HG03342 (cell line): Measurements from ENCODE around the gene LRRC31.

Experiments
- ATAC-seq: cut with Tn5 transposase; IDR thresholded peaks from one replicate; pipeline ENCODE4 v1.9.1; 2021; ENCODE audit warnings: mild to moderate bottlenecking, moderate library complexity; ENCODE audit not compliant: unreplicated experiment

LRRC31 gene

DNA sequence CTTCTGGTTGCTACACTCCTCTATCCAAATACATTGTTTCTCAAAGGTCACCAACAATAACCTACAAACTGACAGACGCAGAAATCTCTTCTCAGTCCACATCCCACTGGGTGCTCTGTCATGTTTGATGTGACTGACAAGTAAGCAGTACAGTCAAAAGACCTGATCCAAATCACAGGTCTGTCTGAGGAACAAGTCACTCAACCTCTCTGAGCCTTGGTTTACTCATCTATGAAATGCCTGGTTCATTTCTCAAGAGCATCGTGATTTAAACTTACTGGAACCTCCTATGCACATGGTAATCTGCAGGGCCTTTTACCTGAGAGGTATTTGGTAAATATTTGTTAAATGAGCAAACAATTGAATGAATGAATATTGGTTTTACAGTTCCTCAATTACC, 5.5 kb downstream of the LRRC31 start:
- no peak for ATAC-seq

DNA sequence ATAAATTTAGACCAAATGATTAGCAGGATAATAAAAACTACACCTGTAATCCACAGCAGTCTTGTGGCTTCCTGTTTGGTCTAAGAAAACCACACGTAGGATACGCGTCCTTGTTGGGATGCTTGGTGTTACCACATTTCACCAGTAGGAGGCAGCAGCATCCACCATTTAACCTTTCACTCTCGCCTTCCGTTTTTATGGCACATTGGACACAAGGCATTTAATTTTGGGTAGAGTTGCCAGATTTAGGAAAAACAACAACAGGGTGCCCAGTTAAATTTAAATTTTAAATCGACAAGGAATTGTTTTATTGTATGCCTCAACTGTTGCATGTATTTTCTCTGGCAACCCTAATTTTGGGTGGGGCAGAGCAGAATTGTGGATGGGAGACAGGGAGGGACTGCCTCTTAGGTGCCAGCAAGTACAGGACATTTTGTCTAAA, 6.3 kb downstream of the LRRC31 start:
- peak; percentile 71 for ATAC-seq

DNA sequence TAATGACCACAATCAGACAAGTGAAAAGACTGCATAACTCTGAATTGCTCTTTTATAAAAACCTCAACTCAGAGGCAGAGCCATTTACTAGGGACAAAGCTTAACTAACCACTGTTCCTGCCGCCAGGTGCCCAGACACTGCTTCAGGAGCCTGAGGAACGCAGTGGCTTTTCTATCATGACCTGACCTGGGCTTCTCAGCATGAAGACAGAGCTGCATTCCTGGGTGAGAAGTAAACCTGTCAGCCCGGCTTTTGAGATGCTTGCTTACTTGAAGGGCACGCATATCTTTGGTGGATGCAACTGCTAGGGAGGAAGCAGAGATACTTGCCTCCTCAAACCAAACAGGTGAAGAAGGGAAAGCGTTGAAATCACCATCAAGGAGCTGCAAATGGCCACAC, 7.9 kb downstream of the LRRC31 start:
- no peak for ATAC-seq

GRCh38 chr3:169857811-169858210, 11.9 kb downstream of the LRRC31 start:
- no peak for ATAC-seq

DNA sequence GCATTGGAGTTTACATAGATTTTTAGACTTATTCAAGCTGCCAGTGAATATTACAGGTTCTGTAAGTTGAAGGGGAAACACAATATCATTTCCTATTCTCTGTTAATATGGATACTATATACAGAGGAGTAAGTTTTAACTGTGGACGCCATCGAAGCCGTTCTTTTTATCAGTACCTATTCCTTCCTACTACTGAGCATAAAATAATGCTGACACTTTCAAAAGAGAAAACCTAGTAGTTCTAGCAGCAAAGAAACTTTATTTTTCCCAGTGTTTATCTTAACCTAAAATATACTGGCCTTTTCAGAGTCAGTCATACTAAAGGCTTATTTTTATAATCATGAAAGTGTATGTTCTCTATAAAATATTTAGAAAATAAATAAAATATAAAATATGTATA, 14.2 kb downstream of the LRRC31 start:
- ATAC-seq, result no peak

- ATAC-seq, result no peak
Observed at GRCh38 chr3:169850618-169851017, 19.1 kb downstream of the LRRC31 start.

DNA sequence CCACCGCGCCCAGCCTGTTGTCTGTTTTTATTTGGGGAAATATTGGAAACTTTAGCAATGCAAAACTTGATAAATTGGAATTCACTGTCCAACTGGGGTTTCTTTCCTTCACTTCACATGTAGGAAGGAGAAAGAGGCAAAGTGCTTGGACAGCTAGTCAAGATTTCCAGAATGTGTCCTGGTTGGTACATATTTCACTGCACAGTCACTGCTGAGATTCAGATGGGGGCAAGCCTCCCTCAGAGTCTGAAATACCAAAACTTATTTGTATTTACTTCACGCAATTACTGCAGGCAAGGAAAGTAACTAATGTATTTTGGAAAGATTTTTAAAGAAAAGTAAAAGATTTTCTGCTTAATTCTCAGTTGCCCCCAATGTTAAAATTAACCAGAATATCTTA, 21.0 kb downstream of the LRRC31 start:
- ATAC-seq, result no peak

- ATAC-seq, result no peak
Observed at GRCh38 chr3:169847896-169848295, 21.8 kb downstream of the LRRC31 start.

GRCh38 chr3:169846458-169847193, 23.1 kb downstream of the LRRC31 start:
- ATAC-seq, result peak; percentile 98

DNA sequence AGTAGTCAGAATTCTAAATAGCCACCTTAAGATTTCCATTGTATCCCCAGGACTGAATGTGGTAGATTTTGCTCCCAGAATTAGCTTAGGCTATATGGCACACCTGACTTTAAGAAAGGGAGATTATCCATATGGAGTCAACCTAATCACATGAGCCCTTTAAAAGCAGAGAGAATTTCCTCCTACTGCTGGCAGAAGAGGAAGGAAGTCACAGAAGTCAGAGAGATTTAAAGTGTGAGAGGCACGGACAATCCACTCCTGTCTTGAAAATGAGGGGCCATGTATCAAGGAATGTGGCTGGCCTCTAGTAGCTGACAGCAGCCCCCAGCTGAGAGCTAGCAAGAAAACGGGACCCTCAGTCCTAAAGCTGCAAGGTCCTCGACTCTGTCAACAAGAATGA, 26.8 kb downstream of the LRRC31 start:
- ATAC-seq, result no peak

GRCh38 chr3:169841171-169841570, 28.6 kb downstream of the LRRC31 start:
- ATAC-seq, result peak; percentile 69

DNA sequence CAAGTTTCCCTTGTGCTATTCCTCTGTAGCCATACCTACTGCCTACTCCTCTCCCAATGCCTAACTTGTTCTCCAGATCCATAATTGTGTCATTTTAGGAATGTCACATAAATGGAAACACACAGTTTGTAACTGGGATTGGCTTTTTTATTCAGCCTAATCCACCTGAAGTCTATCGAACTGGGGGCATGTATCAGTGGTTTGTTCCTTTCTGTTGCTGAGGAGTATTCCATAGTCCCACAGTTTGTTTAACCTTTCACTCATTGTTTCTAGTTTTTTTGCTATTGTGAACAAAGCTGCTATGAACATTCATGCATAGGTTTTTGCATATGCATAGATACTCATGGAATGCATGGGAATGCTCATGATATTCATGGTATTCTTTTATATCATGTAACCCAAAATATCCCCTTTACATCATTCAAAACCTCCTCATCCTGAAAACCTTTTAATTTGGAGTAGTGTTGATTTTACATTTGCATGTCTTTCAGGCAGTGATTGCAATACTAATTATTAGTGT, 31.2 kb downstream of the LRRC31 start:
- no peak for ATAC-seq

DNA sequence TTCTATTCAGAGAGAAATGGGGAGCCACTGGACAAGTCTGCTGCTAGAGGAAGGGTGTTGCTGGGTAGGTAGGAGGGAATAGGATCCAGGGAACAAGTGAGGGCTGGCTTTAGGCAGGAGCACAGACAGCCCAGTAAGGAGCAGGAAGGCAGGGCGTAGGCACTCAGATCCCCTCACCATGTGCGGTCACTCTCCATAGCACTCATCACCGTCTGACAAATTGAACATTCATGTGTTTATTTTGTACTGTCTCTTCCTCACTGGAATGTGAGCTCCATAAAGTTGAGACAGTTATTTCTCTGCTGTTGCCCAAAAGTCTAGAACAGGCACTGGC, 32.8 kb downstream of the LRRC31 start:
- ATAC-seq, result no peak

DNA sequence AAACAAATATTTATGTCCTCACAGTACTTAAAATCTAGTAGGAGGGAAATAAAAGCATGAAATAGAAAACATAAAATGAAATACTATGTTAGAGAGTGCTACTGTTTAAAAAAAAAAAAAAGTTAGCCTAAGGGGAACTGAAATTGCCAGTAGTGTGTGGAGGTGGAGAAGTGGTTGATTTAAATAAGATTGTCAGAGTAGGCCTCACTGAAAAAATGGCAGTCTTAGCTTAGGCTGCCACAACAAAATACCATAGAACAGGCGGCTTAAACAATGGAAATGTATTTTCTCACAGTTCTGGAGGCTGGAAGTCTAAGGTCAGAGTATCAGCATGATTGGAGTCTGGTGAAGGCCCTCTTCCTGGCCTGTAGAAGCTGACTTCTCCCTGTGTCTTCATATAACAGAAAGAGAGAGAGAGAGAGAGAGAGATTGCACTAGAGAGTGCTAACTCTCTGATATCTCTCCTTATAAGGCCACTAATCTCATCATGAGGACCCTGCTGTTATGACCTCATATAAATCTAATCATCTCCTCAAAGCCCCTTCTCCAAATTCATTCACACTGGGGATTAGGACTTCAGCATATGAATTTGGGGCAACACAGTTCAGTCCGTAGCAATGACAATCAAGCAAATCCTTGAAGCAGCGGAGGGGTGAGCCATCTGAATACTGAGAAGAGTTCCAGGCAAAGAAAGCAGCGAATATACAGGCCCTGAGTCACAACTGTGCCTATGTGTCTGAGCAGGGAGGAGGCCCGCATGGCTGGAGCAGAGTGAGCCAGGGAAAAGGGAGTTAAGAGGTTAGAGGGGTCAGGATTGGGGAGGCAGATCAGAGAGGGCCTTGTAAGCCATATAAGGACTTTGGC, 33.4 kb downstream of the LRRC31 start:
- ATAC-seq, result peak; percentile 79

- no peak for ATAC-seq
Observed at GRCh38 chr3:169835533-169835932, 34.2 kb downstream of the LRRC31 start.

GRCh38 chr3:169827712-169828111, 42.0 kb downstream of the LRRC31 start:
- no peak for ATAC-seq

DNA sequence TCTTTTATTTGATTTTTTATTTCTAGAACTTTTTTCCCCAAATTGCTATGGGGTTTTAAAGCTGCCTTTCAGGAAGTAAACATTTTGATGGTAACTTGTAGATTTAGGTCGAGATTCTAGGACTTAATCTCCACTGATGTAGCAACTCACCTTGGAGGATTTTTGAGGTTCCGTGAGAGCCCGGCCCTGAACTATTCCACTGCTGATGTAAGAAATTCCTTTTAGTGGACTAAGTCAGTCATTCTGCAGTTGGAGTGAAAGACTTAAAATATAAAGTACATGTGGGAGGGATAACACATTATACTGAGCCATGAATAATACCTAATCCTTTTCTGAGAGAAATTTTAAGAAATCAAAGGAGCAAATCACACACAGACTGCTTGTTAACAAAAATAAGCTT, 44.4 kb downstream of the LRRC31 start:
- ATAC-seq, result no peak

DNA sequence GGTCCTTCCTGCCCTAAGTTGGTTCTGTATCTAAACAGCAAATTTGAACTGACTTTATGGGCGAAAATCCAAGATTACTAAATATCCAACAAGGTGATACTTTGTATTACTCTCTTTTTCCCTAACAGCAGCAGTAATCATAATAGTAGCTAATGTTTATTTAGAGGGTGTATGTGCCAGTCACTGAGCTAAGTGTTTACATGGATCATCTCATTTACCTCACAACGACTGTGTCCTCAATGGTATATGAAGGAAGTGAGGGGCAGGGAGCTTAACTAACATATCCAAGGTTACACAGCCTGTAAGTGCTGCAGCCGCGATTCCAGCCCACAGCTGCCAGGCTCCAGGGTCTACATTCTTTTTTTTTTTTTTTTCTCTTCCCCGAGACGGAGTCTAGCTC, 46.8 kb downstream of the LRRC31 start:
- no peak for ATAC-seq

- no peak for ATAC-seq
Observed at GRCh38 chr3:169822540-169822939, 47.2 kb downstream of the LRRC31 start.

DNA sequence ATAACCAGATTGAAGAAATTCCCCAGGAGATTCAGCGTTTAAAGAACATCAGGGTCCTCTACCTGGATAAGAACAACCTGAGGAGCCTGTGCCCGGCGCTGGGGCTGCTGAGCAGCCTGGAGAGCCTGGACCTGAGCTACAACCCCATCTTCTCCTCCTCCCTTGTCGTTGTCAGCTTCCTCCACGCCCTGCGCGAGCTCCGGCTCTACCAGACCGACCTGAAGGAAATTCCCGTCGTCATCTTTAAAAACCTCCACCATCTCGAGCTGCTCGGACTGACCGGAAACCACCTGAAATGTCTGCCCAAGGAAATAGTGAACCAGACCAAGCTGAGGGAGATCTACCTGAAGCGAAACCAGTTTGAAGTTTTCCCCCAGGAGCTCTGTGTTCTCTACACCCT, 47.6 kb downstream of the LRRC31 start:
- ATAC-seq, result no peak

- ATAC-seq, result no peak
Observed at GRCh38 chr3:169818316-169818715, 51.4 kb downstream of the LRRC31 start.

DNA sequence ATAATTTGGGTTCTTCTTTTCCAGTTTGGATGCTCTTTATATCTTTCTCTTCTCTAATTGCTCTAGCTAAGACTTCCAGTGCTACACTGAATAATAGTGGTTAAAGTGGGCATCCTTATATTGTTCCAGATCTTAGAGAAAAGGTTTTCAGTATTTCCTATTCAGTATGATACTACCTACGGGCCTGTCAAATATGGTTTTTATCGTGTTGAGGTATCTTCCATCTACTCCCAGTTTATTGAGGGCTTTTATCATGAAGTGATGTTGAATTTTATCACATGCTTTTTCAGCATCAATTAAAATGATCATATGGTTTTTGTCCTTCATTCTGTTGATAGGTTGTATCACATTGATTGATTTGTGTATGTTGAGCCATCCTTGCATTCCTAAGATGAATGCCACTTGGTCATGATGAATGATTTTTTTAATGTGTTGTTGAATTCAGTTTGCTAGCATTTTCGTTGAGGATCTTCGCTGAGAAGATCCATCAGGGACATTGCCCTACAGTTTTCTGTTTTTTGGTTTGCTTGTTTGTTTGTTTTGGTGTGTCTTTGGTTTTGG, 54.1 kb downstream of the LRRC31 start:
- ATAC-seq, result no peak
